PC-9 (cell line): ENCODE measurements around the gene LDLRAD3. TPM values are rescaled to one million over a fixed set of nuclear protein-coding genes. Genes with fewer than 3 reads are reported as not detected.

Experiments used
- BruUV-seq: library from RNA; stranded (reverse); fragments of 400-500 nt; replicated peaks from 2 replicates; lab custom pipeline; 2021; lab: Mats Ljungman, UMichigan
- CTCF ChIA-PET: fragments of 300-600 bp; sonication (Branson Sonifier 250); formaldehyde crosslinking; loops from one replicate; lab custom pipeline; 2022; ENCODE audit warnings: antibody characterized with exemption; lab: Charles Lee
- POLR2A ChIA-PET: fragments of 300-600 bp; sonication (Branson Sonifier 250); formaldehyde crosslinking; loops from one replicate; lab custom pipeline; 2022; ENCODE audit warnings: antibody characterized with exemption; ENCODE audit not compliant: unreplicated experiment; lab: Charles Lee
- DNase-seq, 2 experiments: peaks; one replicate each; pipeline versions ENCODE4 v3.0.0 to v3.0.0-alpha.2; 2015 to 2022; ENCODE audit warnings: mixed read lengths in 1 of 2
- H2AFZ ChIP-seq: fragments of 200-600 bp; sonication (generic); 2 replicates; pipeline ENCODE4 v1.8.1; 2017; ENCODE audit warnings: antibody characterized with exemption
- H3F3A ChIP-seq: fragments of 200-600 bp; sonication (generic); 2 replicates; pipeline ENCODE4 v1.8.1; 2017; ENCODE audit warnings: antibody characterized with exemption, mild to moderate bottlenecking, low read depth; ENCODE audit not compliant: insufficient read depth
- H3K27ac ChIP-seq: fragments of 200-600 bp; sonication (generic); 2 replicates; pipeline ENCODE4 v1.6.1; 2016; ENCODE audit warnings: mixed run types
- H3K27me3 ChIP-seq: fragments of 200-600 bp; sonication (generic); 2 replicates; pipeline ENCODE4 v1.6.1; 2016; ENCODE audit warnings: low read depth, mixed run types; ENCODE audit not compliant: insufficient read depth
- H3K36me3 ChIP-seq: fragments of 200-600 bp; sonication (generic); 2 replicates; pipeline ENCODE4 v1.6.1; 2016; ENCODE audit warnings: low read depth, mixed run types
- H3K4me1 ChIP-seq: fragments of 200-600 bp; sonication (generic); replicated peaks from 2 replicates; pipeline ENCODE4 v1.6.1; 2016; ENCODE audit warnings: mixed run types; ENCODE audit not compliant: insufficient read depth
- H3K4me2 ChIP-seq: fragments of 200-600 bp; sonication (generic); 2 replicates; pipeline ENCODE4 v1.6.1; 2017; ENCODE audit warnings: mixed run types
- H3K4me3 ChIP-seq: fragments of 200-600 bp; sonication (generic); 2 replicates; pipeline ENCODE4 v1.6.1; 2016; ENCODE audit warnings: mixed run types
- H3K79me2 ChIP-seq: fragments of 200-600 bp; sonication (generic); 2 replicates; pipeline ENCODE4 v1.6.1; 2017; ENCODE audit warnings: low read depth, mixed run types
- H3K9me2 ChIP-seq: fragments of 200-600 bp; sonication (generic); 2 replicates; pipeline ENCODE4 v1.8.1; 2017; ENCODE audit warnings: mild to moderate bottlenecking; ENCODE audit not compliant: insufficient read depth
- H3K9me3 ChIP-seq: fragments of 200-600 bp; sonication (generic); 2 replicates; pipeline ENCODE4 v1.8.1; 2016; ENCODE audit warnings: low read depth; ENCODE audit not compliant: insufficient read depth
- H4K20me1 ChIP-seq: fragments of 200-600 bp; sonication (generic); 2 replicates; pipeline ENCODE4 v1.8.1; 2017; ENCODE audit not compliant: insufficient read depth
- CTCF ChIP-seq: fragments of 200-600 bp; sonication (generic); conservative IDR thresholded peaks from 2 replicates; pipeline ENCODE4 v1.6.1; 2017; ENCODE audit warnings: mixed run types, antibody characterized with exemption, mild to moderate bottlenecking, moderate library complexity
- EZH2 ChIP-seq: fragments of 200-600 bp; sonication (generic); IDR thresholded peaks from 2 replicates; pipeline ENCODE4 v1.8.0; 2017; ENCODE audit warnings: antibody characterized with exemption, low read depth
- intact Hi-C: fragments of 100-400 bp; cut with micrococcal nuclease; formaldehyde crosslinking; loops from one replicate; pipeline ENCODE4 v1.10.0; 2022; ENCODE audit not compliant: unreplicated experiment
- total RNA-seq: library from RNA; stranded (reverse); gene quantifications from 2 replicates; pipeline ENCODE4 v1.2.3, GENCODE V29; 2021

LDLRAD3 gene
- total RNA-seq, 1 experiment from 2014 or later, result 15.9 TPM

GRCh38 chr11:36142439-36142838 is 198.6 kb downstream of the LDLRAD3 start:
- Histone ChIP-seq H2AFZ (no peak overlapping the region), H3F3A (no peaks in the 10 kb centered on the region), H4K20me1 (no peaks in the 10 kb centered on the region), H3K79me2 (no peaks in the 10 kb centered on the region), H3K4me1 (no peaks in the 10 kb centered on the region), H3K36me3 (no peaks in the 10 kb centered on the region), H3K9me2 (no peaks in the 10 kb centered on the region), H3K4me2 (no peak overlapping the region), H3K27ac (no peak overlapping the region), H3K27me3 (no peaks in the 10 kb centered on the region), H3K9me3 (no peaks in the 10 kb centered on the region), H3K4me3 (no peak overlapping the region)
- CTCF ChIA-PET, result no interaction called here
- intact Hi-C loops, result loop anchor here (10.0 kb wide), 1 partner anchor 348 kb away; no protein-coding TSS in a partner anchor
- TF ChIP-seq CTCF, result no peak
- TF ChIP-seq EZH2, result no peak
- DNase-seq, result no peak
- POLR2A ChIA-PET, result no interaction called here
- BruUV-seq, result no TSS peak

- ChIA-PET CTCF (no interaction called here), POLR2A (no interaction called here)
- no peaks in the 10 kb centered on the region for H3K27me3 ChIP-seq
- BruUV-seq, result no TSS peak
- H2AFZ ChIP-seq, result no peak overlapping the region
- H3K79me2 ChIP-seq, result no peaks in the 10 kb centered on the region
- no peaks in the 10 kb centered on the region for H3K9me3 ChIP-seq
- H3K36me3 ChIP-seq, result no peaks in the 10 kb centered on the region
- intact Hi-C loops, result loop anchor here (10.0 kb wide), 1 partner anchor 348 kb away; no protein-coding TSS in a partner anchor
- H3K9me2 ChIP-seq, result no peaks in the 10 kb centered on the region
- H3F3A ChIP-seq, result no peaks in the 10 kb centered on the region
- no peaks in the 10 kb centered on the region; the same call in 1 of the 2 replicates for H3K4me1 ChIP-seq
- no peak overlapping the region for H3K27ac ChIP-seq
- no peaks in the 10 kb centered on the region for H4K20me1 ChIP-seq
- H3K4me2 ChIP-seq, result no peak overlapping the region
- TF ChIP-seq CTCF (no peak), EZH2 (no peak)
- H3K4me3 ChIP-seq, result no peak overlapping the region
- no peak for DNase-seq
Observed at GRCh38 chr11:36142879-36143278, 199.0 kb downstream of the LDLRAD3 start.

- no peak for DNase-seq
- no peaks in the 10 kb centered on the region for H3K36me3 ChIP-seq
- intact Hi-C loops, result loop anchor here (5.0 to 10.0 kb wide), 2 partner anchors 219 to 352 kb away; no protein-coding TSS in a partner anchor
- H3K79me2 ChIP-seq, result no peaks in the 10 kb centered on the region
- H3K27ac ChIP-seq, result no peak overlapping the region
- no peaks in the 10 kb centered on the region for H3K9me3 ChIP-seq
- ChIA-PET CTCF (no interaction called here), POLR2A (no interaction called here)
- H3K4me3 ChIP-seq, result no peak overlapping the region
- TF ChIP-seq EZH2 (no peak), CTCF (no peak)
- H3K4me1 ChIP-seq, result peaks cover 30% of the 10 kb centered on the region
- no peak overlapping the region for H2AFZ ChIP-seq
- BruUV-seq, result no TSS peak
- peaks cover 26% of the 10 kb centered on the region for H3F3A ChIP-seq
- no peaks in the 10 kb centered on the region for H4K20me1 ChIP-seq
- no peaks in the 10 kb centered on the region for H3K9me2 ChIP-seq
- no peaks in the 10 kb centered on the region for H3K27me3 ChIP-seq
- H3K4me2 ChIP-seq, result no peak overlapping the region
Observed at GRCh38 chr11:36146437-36146836, 202.6 kb downstream of the LDLRAD3 start.
